Measurements from ENCODE around the gene PTPRM.

- TF ChIP-seq CREB5 (CRISPR knock-in tag; IDR thresholded peaks at IDR 0.05; ENCODE audit: low read depth) (no peak), ARNTL (CRISPR knock-in tag; IDR thresholded peaks at IDR 0.05; ENCODE audit: borderline replicate concordance, low read depth) (no peak), OSR1 (CRISPR knock-in tag; IDR thresholded peaks at IDR 0.05) (no peak), ZC3H10 (CRISPR knock-in tag; IDR thresholded peaks at IDR 0.05) (no peak), SNAI2 (CRISPR knock-in tag; IDR thresholded peaks at IDR 0.05) (no peak), PATZ1 (CRISPR knock-in tag; IDR thresholded peaks at IDR 0.05; ENCODE audit: borderline replicate concordance) (no peak), RARB (CRISPR knock-in tag; IDR thresholded peaks at IDR 0.05) (no peak), PPARA (CRISPR knock-in tag; IDR thresholded peaks at IDR 0.05; ENCODE audit: borderline replicate concordance) (no peak), ZNF70 (CRISPR knock-in tag; IDR thresholded peaks at IDR 0.05) (no peak), ZFP30 (CRISPR knock-in tag; IDR thresholded peaks at IDR 0.05) (no peak)
Measured at GRCh38 chr18:8319798-8320489, 752.8 kb downstream of the PTPRM start.

Data from SK-N-SH treated with all-trans-retinoic acid at 6 μM for 48 hours (cell line).